HEK293T (cell line): ENCODE data around the gene ZXDB.
"Not testable (repeated sequence)": the region's sequence is repeated elsewhere in the genome, so short reads cannot be mapped to it uniquely, and the experiment has no call there.

Experiments
- ARNT ChIP-seq: fragments of 450-650 bp; IDR thresholded peaks from 2 replicates; pipeline ENCODE4 v1.6.1; 2017; ENCODE audit warnings: mild to moderate bottlenecking
- ELF4 ChIP-seq: fragments of 450-650 bp; IDR thresholded peaks from 2 replicates; pipeline ENCODE4 v1.6.1; 2017; ENCODE audit warnings: antibody characterized with exemption
- FOXK2 ChIP-seq: fragments of 450-650 bp; IDR thresholded peaks from 2 replicates; pipeline ENCODE4 v1.6.1; 2016; ENCODE audit warnings: mild to moderate bottlenecking
- FOXM1 ChIP-seq: fragments of 450-650 bp; IDR thresholded peaks from 2 replicates; pipeline ENCODE4 v1.6.1; 2017; ENCODE audit warnings: mild to moderate bottlenecking, borderline replicate concordance
- SP1 ChIP-seq: fragments of 450-650 bp; IDR thresholded peaks from 2 replicates; pipeline ENCODE4 v1.6.1; 2017

DNA sequence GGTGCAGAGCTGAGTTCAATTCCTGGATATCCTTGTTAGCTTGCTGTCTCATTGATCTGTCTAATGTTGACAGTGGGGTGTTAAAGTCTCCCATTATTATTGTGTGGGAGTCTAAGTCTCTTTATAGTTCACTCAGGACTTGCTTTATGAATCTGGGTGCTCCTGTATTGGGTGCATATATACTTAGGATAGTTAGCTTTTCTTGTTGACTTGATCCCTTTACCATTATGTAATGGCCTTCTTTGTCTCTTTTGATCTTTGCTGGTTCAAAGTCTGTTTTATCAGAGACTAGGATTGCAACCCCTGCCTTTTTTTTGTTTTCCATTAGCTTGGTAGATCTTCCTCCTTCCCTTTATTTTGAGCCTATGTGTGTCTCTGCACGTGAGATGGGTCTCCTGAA lies 21.5 kb downstream of the ZXDB start:
- TF ChIP-seq ELF4, FOXK2, FOXM1, ARNT, SP1: not testable (repeated sequence)
